MM.1S (cell line): Measurements from ENCODE around the gene MYL2.
A peak's percentile ranks its signal among the peaks of the same experiment; 100 is the strongest.

Experiments
- DNase-seq: peaks from one replicate; pipeline ENCODE4 v3.0.0-alpha.2; 2015
- H2AFZ ChIP-seq: fragments of 300-600 bp; sonication (generic); 2 replicates; pipeline ENCODE4 v1.6.0; 2016; ENCODE audit warnings: antibody characterized with exemption, low read length
- H3F3A ChIP-seq: fragments of 300-600 bp; sonication (generic); 2 replicates; pipeline ENCODE4 v1.6.1; 2016; ENCODE audit warnings: mild to moderate bottlenecking, antibody characterized with exemption, low read length, moderate library complexity, mixed read lengths; ENCODE audit not compliant: insufficient read depth
- H3K27ac ChIP-seq: fragments of 300-600 bp; sonication (generic); 2 replicates; pipeline ENCODE4 v1.5.1; 2016; ENCODE audit warnings: mild to moderate bottlenecking, low read length
- H3K27me3 ChIP-seq: fragments of 300-600 bp; sonication (generic); replicated peaks from 2 replicates; pipeline ENCODE4 v1.6.0; 2016; ENCODE audit warnings: low read length; ENCODE audit not compliant: insufficient read depth
- H3K36me3 ChIP-seq: fragments of 300-600 bp; sonication (generic); replicated peaks from 2 replicates; pipeline ENCODE4 v1.6.1; 2016; ENCODE audit warnings: mild to moderate bottlenecking, low read length, mixed read lengths; ENCODE audit not compliant: insufficient read depth
- H3K4me1 ChIP-seq: fragments of 300-600 bp; sonication (generic); 2 replicates; pipeline ENCODE4 v1.6.1; 2016; ENCODE audit warnings: low read length, mixed read lengths
- H3K4me2 ChIP-seq: fragments of 300-600 bp; sonication (generic); 2 replicates; pipeline ENCODE4 v1.6.0; 2016; ENCODE audit warnings: low read depth, low read length
- H3K4me3 ChIP-seq: fragments of 300-600 bp; sonication (generic); 2 replicates; pipeline ENCODE4 v1.5.1; 2016; ENCODE audit warnings: low read length, mixed read lengths
- H3K79me2 ChIP-seq: fragments of 300-600 bp; sonication (generic); 2 replicates; pipeline ENCODE4 v1.6.1; 2016; ENCODE audit warnings: mixed run types, low read length, mixed read lengths
- H3K9ac ChIP-seq: fragments of 300-600 bp; sonication (generic); 2 replicates; pipeline ENCODE4 v1.6.1; 2016; ENCODE audit warnings: low read length, mixed read lengths
- H3K9me2 ChIP-seq: fragments of 300-600 bp; sonication (generic); replicated peaks from 2 replicates; pipeline ENCODE4 v1.6.1; 2016; ENCODE audit warnings: mild to moderate bottlenecking, low read length, mixed read lengths; ENCODE audit not compliant: insufficient read depth
- H3K9me3 ChIP-seq: fragments of 300-600 bp; sonication (generic); replicated peaks from 2 replicates; pipeline ENCODE4 v1.6.1; 2016; ENCODE audit warnings: mild to moderate bottlenecking, low read length, mixed read lengths; ENCODE audit not compliant: insufficient read depth
- H4K20me1 ChIP-seq: fragments of 300-600 bp; sonication (generic); 2 replicates; pipeline ENCODE4 v1.6.1; 2016; ENCODE audit warnings: mild to moderate bottlenecking, low read length, moderate library complexity, mixed read lengths; ENCODE audit not compliant: insufficient read depth
- CTCF ChIP-seq: fragments of 300-600 bp; sonication (generic); IDR thresholded peaks from 2 replicates; pipeline ENCODE4 v1.5.1; 2016; ENCODE audit warnings: antibody characterized with exemption, low read length, mixed read lengths
- EZH2 ChIP-seq: fragments of 300-600 bp; sonication (generic); optimal IDR thresholded peaks from 2 replicates; pipeline ENCODE3; 2017; ENCODE audit warnings: low read depth, mild to moderate bottlenecking, antibody characterized with exemption, low read length, mixed read lengths
- EZH2phosphoT487 ChIP-seq: fragments of 300-600 bp; sonication (generic); IDR thresholded peaks from 2 replicates; pipeline ENCODE4 v1.6.1; 2018; ENCODE audit warnings: antibody characterized with exemption, low read length

Gene MYL2

GRCh38 chr12:110917467-110917866 is 2.9 kb downstream of the MYL2 start:
- TF ChIP-seq EZH2, result no peak
- TF ChIP-seq CTCF, result no peak
- TF ChIP-seq EZH2phosphoT487, result no peak
- Histone ChIP-seq H3K4me1 (peaks cover 4% of the 10 kb centered on the region), H3F3A (0 out of 2 replicates have a peak, but pooled peaks cover 6% of the 10 kb centered on the region), H3K36me3 (no peaks in the 10 kb centered on the region), H4K20me1 (no peaks in the 10 kb centered on the region), H3K4me3 (no peak overlapping the region), H3K9me3 (no peaks in the 10 kb centered on the region), H3K27ac (no peak overlapping the region), H3K27me3 (no peaks in the 10 kb centered on the region), H3K9ac (no peak overlapping the region), H3K9me2 (no peaks in the 10 kb centered on the region), H3K79me2 (no peaks in the 10 kb centered on the region), H3K4me2 (no peak overlapping the region), H2AFZ (no peak overlapping the region)
- DNase-seq, result no peak

- 0 out of 2 replicates have a peak, but pooled peaks cover 6% of the 10 kb centered on the region for H3F3A ChIP-seq
- no peak for DNase-seq
- no peak overlapping the region for H3K4me3 ChIP-seq
- no peaks in the 10 kb centered on the region for H3K36me3 ChIP-seq
- peaks cover 4% of the 10 kb centered on the region for H3K4me1 ChIP-seq
- H3K27me3 ChIP-seq, result no peaks in the 10 kb centered on the region
- no peaks in the 10 kb centered on the region for H3K9me3 ChIP-seq
- H3K27ac ChIP-seq, result no peak overlapping the region
- TF ChIP-seq CTCF, result no peak
- TF ChIP-seq EZH2, result no peak
- no peak for TF ChIP-seq EZH2phosphoT487
- no peaks in the 10 kb centered on the region for H4K20me1 ChIP-seq
- no peak overlapping the region for H3K9ac ChIP-seq
- no peaks in the 10 kb centered on the region for H3K79me2 ChIP-seq
- H3K9me2 ChIP-seq, result no peaks in the 10 kb centered on the region
- no peak overlapping the region for H3K4me2 ChIP-seq
- no peak overlapping the region for H2AFZ ChIP-seq
Observed at GRCh38 chr12:110916295-110916875, 4.0 kb downstream of the MYL2 start.

GRCh38 chr12:110913119-110914056 is 7.0 kb downstream of the MYL2 start:
- 0 out of 2 replicates have a peak overlapping the region, but pooled peaks have one; percentile 23 for H2AFZ ChIP-seq

More at GRCh38 chr12:110913119-110914056, 7.0 kb downstream of the MYL2 start:
- Histone ChIP-seq H3F3A (0 out of 2 replicates have a peak, but pooled peaks cover 6% of the 10 kb centered on the region), H3K9ac (peak overlapping the region; percentile 54), H3K36me3 (no peaks in the 10 kb centered on the region), H3K4me2 (no peak overlapping the region), H3K4me3 (no peak overlapping the region), H3K4me1 (peaks cover 4% of the 10 kb centered on the region), H4K20me1 (no peaks in the 10 kb centered on the region), H3K9me2 (no peaks in the 10 kb centered on the region), H3K79me2 (no peaks in the 10 kb centered on the region), H3K9me3 (no peaks in the 10 kb centered on the region), H3K27me3 (no peaks in the 10 kb centered on the region), H3K27ac (peak overlapping the region; percentile 90)
- DNase-seq, result peak; percentile 60
- no peak for TF ChIP-seq EZH2
- no peak for TF ChIP-seq CTCF
- no peak for TF ChIP-seq EZH2phosphoT487
